Caco-2 (cell line): ENCODE measurements around the gene TMEM156. TPM values are rescaled to one million over a fixed set of nuclear protein-coding genes. Genes with fewer than 3 reads are reported as not detected.

Source experiments
- BruUV-seq: library from RNA; stranded (reverse); fragments of 400-500 nt; replicated peaks from 2 replicates; lab custom pipeline; 2021; lab: Mats Ljungman, UMichigan
- CTCF ChIA-PET: fragments of 300-600 bp; sonication (Branson Sonifier 250); formaldehyde crosslinking; loops from one replicate; lab custom pipeline; 2022; ENCODE audit warnings: antibody characterized with exemption; lab: Charles Lee
- POLR2A ChIA-PET: fragments of 300-600 bp; sonication (Branson Sonifier 250); formaldehyde crosslinking; loops from one replicate; lab custom pipeline; 2022; ENCODE audit warnings: antibody characterized with exemption; lab: Charles Lee
- DNase-seq, 2 experiments: peaks; one replicate each; pipeline versions ENCODE4 v3.0.0 to v3.0.0-alpha.2; 2020 to 2022
- H3K27me3 ChIP-seq: replicated peaks from 2 replicates; pipeline ENCODE4 v1.6.0; 2011; ENCODE audit warnings: low read length; ENCODE audit not compliant: control insufficient read depth, insufficient read depth
- H3K36me3 ChIP-seq: 2 replicates; pipeline ENCODE4 v1.5.1; 2011; ENCODE audit warnings: low read length; ENCODE audit not compliant: control insufficient read depth, insufficient read depth
- H3K4me1 ChIP-seq: fragments of 250-450 bp; sonication (Bioruptor Pico); 2 replicates; pipeline ENCODE4 v1.5.1; 2020; ENCODE audit warnings: mild to moderate bottlenecking
- H3K4me3 ChIP-seq: 2 replicates; pipeline ENCODE4 v1.5.1; 2011; ENCODE audit warnings: low read depth, mild to moderate bottlenecking, control low read depth, low read length
- H3K9me3 ChIP-seq: fragments of 250-450 bp; sonication (Bioruptor Pico); 2 replicates; pipeline ENCODE4 v1.5.1; 2020; ENCODE audit warnings: mild to moderate bottlenecking, moderate library complexity
- H3K27ac Mint-ChIP-seq: one replicate; pipeline ENCODE4 v1.8.0; 2022; ENCODE audit warnings: mixed read lengths; ENCODE audit not compliant: unreplicated experiment
- H3K27me3 Mint-ChIP-seq: one replicate; pipeline ENCODE4 v1.8.0; 2022; ENCODE audit warnings: mixed read lengths; ENCODE audit not compliant: insufficient read depth, unreplicated experiment
- H3K36me3 Mint-ChIP-seq: one replicate; pipeline ENCODE4 v1.8.0; 2022; ENCODE audit warnings: mild to moderate bottlenecking, mixed read lengths; ENCODE audit not compliant: insufficient read depth, unreplicated experiment
- H3K4me1 Mint-ChIP-seq: one replicate; pipeline ENCODE4 v1.8.0; 2022; ENCODE audit warnings: low read depth, mixed read lengths; ENCODE audit not compliant: unreplicated experiment
- H3K4me3 Mint-ChIP-seq: one replicate; pipeline ENCODE4 v1.8.0; 2022; ENCODE audit warnings: mild to moderate bottlenecking, moderate library complexity, mixed read lengths; ENCODE audit not compliant: unreplicated experiment
- H3K9me3 Mint-ChIP-seq: one replicate; pipeline ENCODE4 v1.8.0; 2022; ENCODE audit warnings: mixed read lengths; ENCODE audit not compliant: unreplicated experiment
- CTCF ChIP-seq, 2 experiments: fragments of 200-600 bp in 1 of 2; IDR thresholded peaks; 1 replicate in 1 of 2; 2 replicates in 1 of 2; pipeline versions ENCODE4 v1.5.1 to v1.8.0; 2011 to 2022; ENCODE audit warnings: antibody characterized with exemption in 1 of 2, control low read depth in 1 of 2, inconsistent platforms in 1 of 2, low read depth in 1 of 2, low read length in 1 of 2, mild to moderate bottlenecking in 1 of 2, moderate library complexity in 1 of 2; ENCODE audit not compliant: insufficient read depth in 1 of 2, severe bottlenecking in 1 of 2, unreplicated experiment in 1 of 2
- intact Hi-C: fragments of 100-400 bp; cut with micrococcal nuclease; formaldehyde crosslinking; loops from one replicate; pipeline ENCODE4 v1.10.0; 2022; ENCODE audit not compliant: unreplicated experiment
- total RNA-seq: library from RNA; stranded (reverse); gene quantifications from 2 replicates; pipeline ENCODE4 v1.2.3, GENCODE V29; 2022

The TMEM156 gene
- total RNA-seq, 1 experiment from 2014 or later: not detected

GRCh38 chr4:39048311-39048710 is 16.1 kb upstream of the TMEM156 start:
- TF ChIP-seq CTCF (IDR thresholded peaks at IDR 0.05; ENCODE audit: insufficient read depth in 1 of 2, low read depth in 1 of 2, low read length in 1 of 2, severe bottlenecking in 1 of 2, unreplicated experiment in 1 of 2): no peak
- Histone ChIP-seq H3K4me1 (peaks cover 5% of the 10 kb centered on the region; the same call in 1 of the 2 replicates), H3K4me3 (no peak overlapping the region), H3K27me3 (no peaks in the 10 kb centered on the region), H3K36me3 (no peaks in the 10 kb centered on the region), H3K9me3 (no peaks in the 10 kb centered on the region)
- Mint-ChIP-seq H3K27me3 (no peaks in the 10 kb centered on the region), H3K4me1 (peaks cover 14% of the 10 kb centered on the region), H3K27ac (no peak overlapping the region), H3K9me3 (no peaks in the 10 kb centered on the region), H3K4me3 (no peak overlapping the region), H3K36me3 (peaks cover 34% of the 10 kb centered on the region)
- intact Hi-C loops: loop anchor here (10.0 kb wide), 1 partner anchor 384 kb away; the partner anchor contains the start of gene KLF3
- DNase-seq: no peak
- no TSS peak for BruUV-seq
- ChIA-PET CTCF (interaction anchor here (0.9 kb wide), 1 partner anchor 55 kb away, joined by 3 read pairs; no protein-coding TSS in a partner anchor), POLR2A (no interaction called here)

- Mint-ChIP-seq H3K27ac (no peak overlapping the region), H3K4me1 (peaks cover 20% of the 10 kb centered on the region), H3K27me3 (no peaks in the 10 kb centered on the region), H3K4me3 (no peak overlapping the region), H3K9me3 (no peaks in the 10 kb centered on the region), H3K36me3 (peaks cover 39% of the 10 kb centered on the region)
- TF ChIP-seq CTCF (IDR thresholded peaks at IDR 0.05; ENCODE audit: insufficient read depth in 1 of 2, low read depth in 1 of 2, low read length in 1 of 2, severe bottlenecking in 1 of 2, unreplicated experiment in 1 of 2): no peak
- DNase-seq: no peak
- Histone ChIP-seq H3K4me1 (peaks cover 7% of the 10 kb centered on the region), H3K27me3 (no peaks in the 10 kb centered on the region), H3K36me3 (no peaks in the 10 kb centered on the region), H3K9me3 (no peaks in the 10 kb centered on the region), H3K4me3 (no peak overlapping the region)
- intact Hi-C loops: loop anchor here (10.0 kb wide), 1 partner anchor 383 kb away; the partner anchor contains the start of gene KLF3
- ChIA-PET POLR2A (interaction anchor here (0.6 kb wide), 1 partner anchor 141 kb away, joined by 5 read pairs; no protein-coding TSS in a partner anchor), CTCF (interaction anchor here (0.9 kb wide), 1 partner anchor 54 kb away, joined by 3 read pairs; no protein-coding TSS in a partner anchor)
- BruUV-seq: no TSS peak
These were observed 15.5 kb upstream of the TMEM156 start for GRCh38 chr4:39047681-39048080.

- TSS peak; percentile 34 for BruUV-seq
- intact Hi-C loops: loop anchor here (10.0 kb wide), 1 partner anchor 381 kb away; the partner anchor contains the start of gene KLF3
These were observed 14.0 kb upstream of the TMEM156 start for GRCh38 chr4:39046249-39046648.

More at GRCh38 chr4:39046249-39046648, 14.0 kb upstream of the TMEM156 start:
- Histone ChIP-seq H3K27me3 (no peaks in the 10 kb centered on the region), H3K4me3 (no peak overlapping the region), H3K4me1 (peaks cover 22% of the 10 kb centered on the region), H3K9me3 (no peaks in the 10 kb centered on the region), H3K36me3 (no peaks in the 10 kb centered on the region)
- H3K9me3 Mint-ChIP-seq: no peaks in the 10 kb centered on the region
- peaks cover 42% of the 10 kb centered on the region for H3K36me3 Mint-ChIP-seq
- H3K27me3 Mint-ChIP-seq: no peaks in the 10 kb centered on the region
- TF ChIP-seq CTCF (IDR thresholded peaks at IDR 0.05; ENCODE audit: insufficient read depth in 1 of 2, low read depth in 1 of 2, low read length in 1 of 2, severe bottlenecking in 1 of 2, unreplicated experiment in 1 of 2): no peak
- no peak for DNase-seq
- H3K4me3 Mint-ChIP-seq: peak overlapping the region; percentile 77
- H3K4me1 Mint-ChIP-seq: peaks cover 27% of the 10 kb centered on the region
- ChIA-PET POLR2A (interaction anchor here (0.6 to 1.0 kb wide), 2 partner anchors 8 to 52 kb away, joined by 6 to 7 read pairs; no protein-coding TSS in a partner anchor), CTCF (interaction anchor here (5.3 kb wide), 1 partner anchor 144 kb away, joined by 30 read pairs; no protein-coding TSS in a partner anchor)
- peak overlapping the region; percentile 85 for H3K27ac Mint-ChIP-seq
